ENCODE data around the gene RIF1.

DNA sequence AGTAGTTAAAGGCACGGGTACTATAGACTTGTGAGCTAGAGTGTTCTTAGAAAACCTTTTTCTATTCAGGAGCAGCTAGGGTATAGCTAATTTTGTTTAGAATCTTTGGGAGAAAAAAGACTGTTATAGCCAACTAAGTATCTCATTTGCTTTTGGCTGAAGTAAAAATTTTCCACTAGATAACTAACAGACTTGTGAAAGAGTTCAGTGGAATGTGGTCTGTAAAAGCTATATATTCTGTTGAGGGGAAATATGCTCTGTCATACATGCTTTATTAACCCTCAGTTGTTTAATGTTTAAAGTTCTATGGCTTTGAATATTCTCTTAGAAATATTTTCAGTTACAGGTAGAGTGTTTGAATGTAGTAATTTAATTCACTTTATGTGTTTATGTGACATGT is 49.7 kb downstream of the RIF1 start:
- TF ChIP-seq, protein P1, sequence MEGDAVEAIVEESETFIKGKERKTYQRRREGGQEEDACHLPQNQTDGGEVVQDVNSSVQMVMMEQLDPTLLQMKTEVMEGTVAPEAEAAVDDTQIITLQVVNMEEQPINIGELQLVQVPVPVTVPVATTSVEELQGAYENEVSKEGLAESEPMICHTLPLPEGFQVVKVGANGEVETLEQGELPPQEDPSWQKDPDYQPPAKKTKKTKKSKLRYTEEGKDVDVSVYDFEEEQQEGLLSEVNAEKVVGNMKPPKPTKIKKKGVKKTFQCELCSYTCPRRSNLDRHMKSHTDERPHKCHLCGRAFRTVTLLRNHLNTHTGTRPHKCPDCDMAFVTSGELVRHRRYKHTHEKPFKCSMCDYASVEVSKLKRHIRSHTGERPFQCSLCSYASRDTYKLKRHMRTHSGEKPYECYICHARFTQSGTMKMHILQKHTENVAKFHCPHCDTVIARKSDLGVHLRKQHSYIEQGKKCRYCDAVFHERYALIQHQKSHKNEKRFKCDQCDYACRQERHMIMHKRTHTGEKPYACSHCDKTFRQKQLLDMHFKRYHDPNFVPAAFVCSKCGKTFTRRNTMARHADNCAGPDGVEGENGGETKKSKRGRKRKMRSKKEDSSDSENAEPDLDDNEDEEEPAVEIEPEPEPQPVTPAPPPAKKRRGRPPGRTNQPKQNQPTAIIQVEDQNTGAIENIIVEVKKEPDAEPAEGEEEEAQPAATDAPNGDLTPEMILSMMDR (IDR thresholded peaks at IDR 0.05) = no peak
- TF ChIP-seq, protein P2, sequence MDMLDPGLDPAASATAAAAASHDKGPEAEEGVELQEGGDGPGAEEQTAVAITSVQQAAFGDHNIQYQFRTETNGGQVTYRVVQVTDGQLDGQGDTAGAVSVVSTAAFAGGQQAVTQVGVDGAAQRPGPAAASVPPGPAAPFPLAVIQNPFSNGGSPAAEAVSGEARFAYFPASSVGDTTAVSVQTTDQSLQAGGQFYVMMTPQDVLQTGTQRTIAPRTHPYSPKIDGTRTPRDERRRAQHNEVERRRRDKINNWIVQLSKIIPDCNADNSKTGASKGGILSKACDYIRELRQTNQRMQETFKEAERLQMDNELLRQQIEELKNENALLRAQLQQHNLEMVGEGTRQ (IDR thresholded peaks at IDR 0.05; ENCODE audit: borderline replicate concordance, low read depth, low read length) = no peak
